SK-N-SH (cell line): Measurements from ENCODE around the gene MIPOL1. TPM values are rescaled to one million over a fixed set of nuclear protein-coding genes. Genes with fewer than 3 reads are reported as not detected.

Experiments used
- CTCF ChIA-PET: fragments of 300-600, 350-600 bp; formaldehyde crosslinking; extraction: SDS; loops from one replicate; lab custom pipeline; 2021; lab: Yijun Ruan, JAX
- POLR2A ChIA-PET: fragments of 350-600 bp; sonication (Branson Sonifier 250); formaldehyde crosslinking; extraction: SDS; loops from one replicate; lab custom pipeline; 2020; ENCODE audit warnings: antibody characterized with exemption, inconsistent platforms; lab: Yijun Ruan, JAX
- DNase-seq: peaks from one replicate; pipeline ENCODE4 v3.0.0; 2012
- H2AFZ ChIP-seq: fragments of 200-600 bp; sonication (generic); 2 replicates; pipeline ENCODE4 v1.8.1; 2016; ENCODE audit warnings: antibody characterized with exemption, mild to moderate bottlenecking, low read depth
- H3F3A ChIP-seq: fragments of 200-600 bp; sonication (generic); replicated peaks from 2 replicates; pipeline ENCODE3; 2016; ENCODE audit warnings: antibody characterized with exemption, mild to moderate bottlenecking; ENCODE audit not compliant: insufficient read depth
- H3K27ac ChIP-seq, 2 experiments: fragments of 200-500 bp in 1 of 2; fragments of 200-600 bp in 1 of 2; sonication (Bioruptor generic) in 1 of 2; sonication (generic), shearing (Covaris generic) in 1 of 2; 2 replicates each; pipeline versions ENCODE4 v1.5.1 to v1.6.1; 2014 to 2016; ENCODE audit warnings: low read depth in 2 of 2, inconsistent platforms in 1 of 2, low read length in 1 of 2, mild to moderate bottlenecking in 1 of 2, mixed read lengths in 1 of 2
- H3K27me3 ChIP-seq: fragments of 200-600 bp; sonication (generic), shearing (Covaris generic); 2 replicates; pipeline ENCODE4 v1.6.1; 2016; ENCODE audit warnings: mixed run types; ENCODE audit not compliant: insufficient read depth
- H3K36me3 ChIP-seq, 2 experiments: fragments of 200-500 bp in 1 of 2; fragments of 200-600 bp in 1 of 2; sonication (Bioruptor generic) in 1 of 2; sonication (generic) in 1 of 2; replicated peaks in 1 of 2; 2 replicates each; pipeline versions ENCODE3 to v1.5.1; 2014 to 2016; ENCODE audit warnings: low read length in 1 of 2, mild to moderate bottlenecking in 1 of 2; ENCODE audit not compliant: insufficient read depth in 2 of 2, control insufficient read depth in 1 of 2
- H3K4me1 ChIP-seq, 2 experiments: fragments of 200-500 bp in 1 of 2; fragments of 200-600 bp in 1 of 2; sonication (Bioruptor generic) in 1 of 2; sonication (generic), shearing (Covaris generic) in 1 of 2; 2 replicates each; pipeline versions ENCODE4 v1.5.1 to v1.6.1; 2014 to 2016; ENCODE audit warnings: low read depth in 1 of 2, low read length in 1 of 2, mixed run types in 1 of 2; ENCODE audit not compliant: insufficient read depth in 2 of 2, control insufficient read depth in 1 of 2
- H3K4me2 ChIP-seq: fragments of 200-600 bp; sonication (generic), shearing (Covaris generic); 2 replicates; pipeline ENCODE4 v1.6.1; 2017; ENCODE audit warnings: mixed run types
- H3K4me3 ChIP-seq, 2 experiments: fragments of 200-500 bp in 1 of 2; fragments of 200-600 bp in 1 of 2; sonication (Bioruptor generic) in 1 of 2; sonication (generic), shearing (Covaris generic) in 1 of 2; 2 replicates each; pipeline versions ENCODE4 v1.5.1 to v1.8.1; 2014 to 2016; ENCODE audit warnings: low read depth in 2 of 2, inconsistent platforms in 1 of 2, low read length in 1 of 2, mild to moderate bottlenecking in 1 of 2, mixed read lengths in 1 of 2, moderate library complexity in 1 of 2
- H3K79me2 ChIP-seq: fragments of 200-600 bp; sonication (generic); 2 replicates; pipeline ENCODE4 v1.8.1; 2017; ENCODE audit warnings: mild to moderate bottlenecking; ENCODE audit not compliant: insufficient read depth
- H3K9ac ChIP-seq: fragments of 200-600 bp; sonication (generic); 2 replicates; pipeline ENCODE4 v1.6.1; 2017; ENCODE audit warnings: mixed run types
- H3K9me2 ChIP-seq: fragments of 200-600 bp; sonication (generic); 2 replicates; pipeline ENCODE4 v1.6.1; 2017; ENCODE audit warnings: mixed run types
- H3K9me3 ChIP-seq: fragments of 200-600 bp; sonication (generic); 2 replicates; pipeline ENCODE4 v1.6.1; 2017; ENCODE audit warnings: mixed run types, mild to moderate bottlenecking, moderate library complexity
- H4K20me1 ChIP-seq: fragments of 200-600 bp; sonication (generic); 2 replicates; pipeline ENCODE4 v1.6.1; 2017; ENCODE audit warnings: mild to moderate bottlenecking, mixed run types; ENCODE audit not compliant: insufficient read depth
- CHD2 ChIP-seq: fragments of 150-350 bp; IDR thresholded peaks from 2 replicates; pipeline ENCODE4 v1.6.1; 2018; ENCODE audit warnings: low read length; ENCODE audit not compliant: partially characterized antibody
- ELF1 ChIP-seq: IDR thresholded peaks from 2 replicates; pipeline ENCODE4 v1.4.0; 2012
- EP300 ChIP-seq, 2 experiments: IDR thresholded peaks; 2 replicates each; pipeline versions ENCODE4 v1.4.0 to v1.6.1; 2012; ENCODE audit warnings: borderline replicate concordance in 1 of 2, low read depth in 1 of 2, low read length in 1 of 2
- FOSL2 ChIP-seq: IDR thresholded peaks from 2 replicates; pipeline ENCODE4 v1.4.0; 2012; ENCODE audit warnings: low read depth, mild to moderate bottlenecking, moderate library complexity, borderline replicate concordance
- FOXJ3 ChIP-seq: sonication (generic); formaldehyde crosslinking; IDR thresholded peaks from 2 replicates; pipeline ENCODE4 v1.5.1; 2020; ENCODE audit warnings: mild to moderate bottlenecking, missing genetic modification reagents
- FOXM1 ChIP-seq: IDR thresholded peaks from 2 replicates; pipeline ENCODE4 v1.4.0; 2012; ENCODE audit warnings: low read depth, mild to moderate bottlenecking
- JUND ChIP-seq: IDR thresholded peaks from 2 replicates; pipeline ENCODE4 v1.4.0; 2012
- NFIC ChIP-seq: IDR thresholded peaks from 2 replicates; pipeline ENCODE4 v1.4.0; 2012; ENCODE audit warnings: borderline replicate concordance
- NRF1 ChIP-seq: IDR thresholded peaks from 2 replicates; pipeline ENCODE4 v1.6.1; 2012; ENCODE audit warnings: low read depth, mild to moderate bottlenecking, low read length
- POLR2AphosphoS5 ChIP-seq: IDR thresholded peaks from 2 replicates; pipeline ENCODE4 v1.6.1; 2012; ENCODE audit warnings: low read depth, low read length
- RCOR1 ChIP-seq: fragments of 150-350 bp; IDR thresholded peaks from 2 replicates; pipeline ENCODE4 v1.6.1; 2017; ENCODE audit warnings: antibody characterized with exemption, low read length
- RFX5 ChIP-seq: IDR thresholded peaks from 2 replicates; pipeline ENCODE4 v1.6.1; 2012; ENCODE audit warnings: mild to moderate bottlenecking, improper control_type of control experiment, low read length
- RXRA ChIP-seq: IDR thresholded peaks from 2 replicates; pipeline ENCODE4 v1.4.0; 2012; ENCODE audit warnings: low read depth, mild to moderate bottlenecking, borderline replicate concordance
- SMC3 ChIP-seq: IDR thresholded peaks from 2 replicates; pipeline ENCODE4 v1.6.1; 2012; ENCODE audit warnings: low read depth, low read length, improper control_type of control experiment
- TCF12 ChIP-seq: IDR thresholded peaks from 2 replicates; pipeline ENCODE4 v1.4.0; 2012
- TEAD4 ChIP-seq: IDR thresholded peaks from 2 replicates; pipeline ENCODE4 v1.4.0; 2012; ENCODE audit warnings: mild to moderate bottlenecking, borderline replicate concordance; ENCODE audit not compliant: insufficient read depth
- YY1 ChIP-seq: IDR thresholded peaks from 2 replicates; pipeline ENCODE4 v1.4.0; 2012; ENCODE audit warnings: low read depth, mild to moderate bottlenecking
- WGBS: methylation state at CpG from one replicate; pipeline ENCODE4 v1.1.6; 2017; ENCODE audit warnings: low lambda C conversion rate; 5-methylcytosine and 5-hydroxymethylcytosine counted together
- polyA plus RNA-seq, 3 experiments: library from polyadenylated mRNA; depleted of rRNA; stranded (reverse); fragments of >200 nt; gene quantifications; 2 replicates each; pipeline ENCODE4 v1.2.3, GENCODE V29; 2012

MIPOL1 gene
- polyA plus RNA-seq, 1 of the 3 experiments (the other 2 are of a cell fraction), result 0.23 TPM

GRCh38 chr14:37438444-37438843 lies 240.7 kb downstream of the MIPOL1 start:
- no peaks in the 10 kb centered on the region for H3K9me2 ChIP-seq
- H3K36me3 ChIP-seq, result no peaks in the 10 kb centered on the region
- no peak overlapping the region for H3K4me2 ChIP-seq
- H3K27ac ChIP-seq, result no peak overlapping the region
- TF ChIP-seq SMC3 (no peak), NFIC (no peak), NRF1 (no peak), RXRA (no peak), POLR2AphosphoS5 (no peak), TEAD4 (no peak)
- whole genome bisulfite sequencing, result 26% methylated on average over 2 of the region's 2 CpGs
- H3K79me2 ChIP-seq, result no peaks in the 10 kb centered on the region
- POLR2A ChIA-PET, result no interaction called here
- H2AFZ ChIP-seq, result no peak overlapping the region
- no peaks in the 10 kb centered on the region for H3K4me1 ChIP-seq
- no peak for DNase-seq
- H3K4me3 ChIP-seq, result no peak overlapping the region
- H3K9ac ChIP-seq, result no peak overlapping the region
- H4K20me1 ChIP-seq, result no peaks in the 10 kb centered on the region
- no peaks in the 10 kb centered on the region for H3F3A ChIP-seq
- H3K9me3 ChIP-seq, result no peaks in the 10 kb centered on the region
- no peaks in the 10 kb centered on the region for H3K27me3 ChIP-seq
- CTCF ChIA-PET, result no interaction called here

GRCh38 chr14:37443461-37443860 lies 245.7 kb downstream of the MIPOL1 start:
- POLR2A ChIA-PET, result no interaction called here
- H2AFZ ChIP-seq, result no peak overlapping the region
- no peak overlapping the region for H3K4me2 ChIP-seq
- no peaks in the 10 kb centered on the region for H3K36me3 ChIP-seq
- no peak overlapping the region for H3K9ac ChIP-seq
- no peak overlapping the region for H3K4me3 ChIP-seq
- no peaks in the 10 kb centered on the region for H3K9me3 ChIP-seq
- no peaks in the 10 kb centered on the region for H3K79me2 ChIP-seq
- no peaks in the 10 kb centered on the region for H3K9me2 ChIP-seq
- TF ChIP-seq ELF1, result no peak
- TF ChIP-seq TCF12, result no peak
- TF ChIP-seq POLR2AphosphoS5, result no peak
- TF ChIP-seq JUND, result no peak
- TF ChIP-seq EP300 (IDR thresholded peaks at IDR 0.05; ENCODE audit: borderline replicate concordance in 1 of 2, low read depth in 1 of 2, low read length in 1 of 2), result no peak
- TF ChIP-seq FOXJ3 (CRISPR knock-in tag), result no peak
- TF ChIP-seq CHD2, result no peak
- no peak for TF ChIP-seq YY1
- TF ChIP-seq FOXM1, result no peak
- no peak for TF ChIP-seq NFIC
- TF ChIP-seq RCOR1, result no peak
- TF ChIP-seq RFX5, result no peak
- TF ChIP-seq FOSL2, result no peak
- 27% methylated on average over 1 of the region's 1 CpG for WGBS
- H3K27me3 ChIP-seq, result no peaks in the 10 kb centered on the region
- H3K4me1 ChIP-seq, result no peaks in the 10 kb centered on the region
- no peak for DNase-seq
- no peak overlapping the region for H3K27ac ChIP-seq
- no peaks in the 10 kb centered on the region for H3F3A ChIP-seq
- CTCF ChIA-PET, result no interaction called here
- no peaks in the 10 kb centered on the region for H4K20me1 ChIP-seq
